BLaER1 (cell line): ENCODE measurements around the gene WDR33.

Experiments
- H3K27ac ChIP-seq: shearing (Covaris generic); formaldehyde crosslinking; 2 replicates; pipeline ENCODE4 v1.8.1; 2022
- H3K27me3 ChIP-seq: shearing (Covaris generic); formaldehyde crosslinking; 2 replicates; pipeline ENCODE4 v1.8.1; 2022
- H3K36me3 ChIP-seq: shearing (Covaris generic); formaldehyde crosslinking; 2 replicates; pipeline ENCODE4 v1.8.1; 2022
- H3K4me1 ChIP-seq: shearing (Covaris generic); formaldehyde crosslinking; 2 replicates; pipeline ENCODE4 v1.8.1; 2022
- H3K4me2 ChIP-seq: shearing (Covaris generic); formaldehyde crosslinking; 2 replicates; pipeline ENCODE4 v1.8.1; 2022
- H3K4me3 ChIP-seq: shearing (Covaris generic); formaldehyde crosslinking; 2 replicates; pipeline ENCODE4 v1.8.1; 2022
- H3K9ac ChIP-seq: shearing (Covaris generic); formaldehyde crosslinking; 2 replicates; pipeline ENCODE4 v1.8.1; 2022
- H3K9me3 ChIP-seq: shearing (Covaris generic); formaldehyde crosslinking; 2 replicates; pipeline ENCODE4 v1.8.1; 2022
- H4K20me1 ChIP-seq: shearing (Covaris generic); formaldehyde crosslinking; 2 replicates; pipeline ENCODE4 v1.8.1; 2022
- Cebpa-rat ChIP-seq: shearing (Covaris generic); IDR thresholded peaks from 2 replicates; pipeline ENCODE4 v1.8.1; 2022

The WDR33 gene

DNA sequence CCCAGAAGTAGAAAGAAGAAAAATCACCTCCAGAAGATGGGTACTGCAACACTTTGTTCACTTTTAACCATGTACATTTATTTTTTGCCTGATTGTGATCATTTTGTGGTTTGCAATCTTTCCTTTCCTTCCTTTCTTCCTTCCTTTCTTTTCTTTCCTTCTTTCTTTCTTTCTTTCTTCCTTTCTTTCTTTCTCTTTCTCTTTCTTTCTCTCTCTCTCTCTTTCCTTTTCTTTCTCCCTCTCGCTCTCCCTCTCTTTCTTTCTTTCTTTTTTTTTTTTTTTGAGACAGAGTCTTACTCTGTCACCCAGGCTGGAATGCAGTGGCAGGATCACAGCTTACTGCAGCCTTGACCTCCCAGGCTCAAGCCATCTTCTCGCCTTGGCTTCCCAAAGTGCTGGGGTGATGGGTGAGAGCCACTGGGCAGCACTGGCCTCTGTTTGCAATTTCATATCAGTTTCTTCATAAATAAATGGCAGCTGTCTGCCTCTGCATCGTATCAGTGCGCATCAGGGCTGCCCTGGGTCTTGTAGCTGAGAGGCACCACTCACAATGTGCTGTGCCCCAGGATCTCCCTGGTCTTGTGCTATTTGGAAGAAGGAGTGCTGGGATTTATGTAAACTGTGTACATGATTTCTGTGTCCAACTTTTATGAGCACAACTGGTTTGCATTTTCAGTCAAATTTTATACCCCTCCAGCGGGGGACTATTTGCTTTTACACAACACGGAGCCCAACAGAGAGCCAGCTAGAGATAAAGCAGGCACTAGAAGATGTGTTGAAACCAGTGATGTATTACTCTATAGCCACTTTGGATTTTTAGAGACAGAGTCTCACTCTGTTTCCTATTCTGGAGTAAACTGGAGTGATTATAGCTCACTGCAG is 128.8 kb downstream of the WDR33 start:
- Histone ChIP-seq H3K9ac (peak overlapping the region; percentile 74), H3K27me3 (peaks cover 19% of the 10 kb centered on the region), H3K27ac (peak overlapping the region; percentile 87), H3K4me2 (peak overlapping the region; percentile 97), H4K20me1 (peaks cover 2% of the 10 kb centered on the region; the same call in 1 of the 2 replicates), H3K4me1 (peaks cover 61% of the 10 kb centered on the region), H3K36me3 (no peaks in the 10 kb centered on the region), H3K4me3 (0 out of 2 replicates have a peak overlapping the region, but pooled peaks have one; percentile 59), H3K9me3 (0 out of 2 replicates have a peak, but pooled peaks cover under 1% of the 10 kb centered on the region)
- TF ChIP-seq Cebpa-rat: no peak

DNA sequence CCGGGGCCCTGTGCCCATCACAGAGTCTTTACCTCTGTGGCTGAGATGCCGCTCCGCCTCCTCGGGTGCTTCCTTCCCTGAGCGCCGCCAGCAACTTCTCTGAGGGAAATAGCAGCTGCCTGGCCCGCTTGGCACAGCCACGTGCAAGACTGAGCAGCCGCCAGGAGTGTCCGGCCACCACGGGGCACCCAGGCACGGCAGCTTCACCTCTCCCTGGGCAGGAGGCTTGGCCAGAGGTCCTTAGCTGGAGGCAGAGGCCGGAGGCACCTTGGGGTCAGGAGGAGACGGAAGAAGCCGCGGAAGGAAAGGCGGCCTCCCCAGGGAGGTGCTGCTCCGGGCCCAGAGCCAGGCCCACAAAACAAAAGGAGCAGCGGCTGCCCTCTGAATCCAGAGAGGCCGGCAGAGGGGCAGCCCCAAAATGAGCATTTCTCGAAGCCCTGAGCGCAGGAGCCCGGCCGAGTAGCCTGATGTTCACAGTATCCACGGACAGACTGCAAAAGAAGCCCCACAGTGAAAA is 129.6 kb downstream of the WDR33 start:
- Histone ChIP-seq H3K27me3 (peaks cover 28% of the 10 kb centered on the region), H4K20me1 (peaks cover 11% of the 10 kb centered on the region), H3K9ac (peak overlapping the region; percentile 74), H3K9me3 (no peaks in the 10 kb centered on the region), H3K36me3 (no peaks in the 10 kb centered on the region), H3K4me3 (peak overlapping the region; percentile 59), H3K4me1 (peaks cover 61% of the 10 kb centered on the region), H3K4me2 (peak overlapping the region; percentile 97), H3K27ac (peak overlapping the region; percentile 87)
- TF ChIP-seq Cebpa-rat: no peak

- Histone ChIP-seq H3K27ac (peak overlapping the region; percentile 87), H3K9ac (peak overlapping the region; percentile 74), H4K20me1 (peaks cover 17% of the 10 kb centered on the region), H3K27me3 (peaks cover 34% of the 10 kb centered on the region), H3K4me2 (peak overlapping the region; percentile 97), H3K36me3 (no peaks in the 10 kb centered on the region), H3K9me3 (no peaks in the 10 kb centered on the region), H3K4me3 (peak overlapping the region; percentile 59), H3K4me1 (peaks cover 64% of the 10 kb centered on the region)
- no peak for TF ChIP-seq Cebpa-rat
Measured at GRCh38 chr2:127680706-127681287, 130.2 kb downstream of the WDR33 start.

DNA sequence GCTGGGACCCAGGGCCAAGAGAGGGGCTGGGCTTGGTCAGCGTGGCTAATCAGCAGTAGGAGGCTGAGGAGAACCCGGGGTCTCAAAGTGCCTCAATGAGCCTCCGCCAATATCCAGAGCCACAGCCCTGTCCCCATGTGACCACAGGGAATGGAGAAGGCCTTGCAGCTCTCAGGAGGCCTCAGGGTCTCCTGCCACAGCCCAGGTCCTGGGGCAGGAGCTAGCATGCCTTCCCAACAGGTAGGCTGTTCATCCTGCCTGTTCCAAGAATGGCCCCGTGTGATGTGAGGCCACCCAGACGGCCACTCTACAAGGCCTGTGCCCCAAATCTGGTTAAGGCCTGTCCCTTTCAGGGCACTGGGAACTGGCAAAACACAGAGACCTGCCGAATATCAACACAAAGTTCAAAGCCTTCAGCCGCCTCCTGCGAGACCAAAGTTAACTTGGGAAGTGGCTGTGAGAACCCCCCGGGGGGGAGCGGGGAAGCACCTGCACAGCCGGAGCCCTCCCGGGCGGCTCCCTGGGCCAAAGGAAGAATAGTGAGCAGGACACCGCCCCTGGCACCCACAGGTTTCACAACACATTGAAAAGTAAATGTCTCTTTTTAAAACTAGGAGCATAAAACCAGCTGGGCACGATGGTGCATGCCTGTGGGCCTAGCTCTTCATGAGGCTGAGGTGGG is 131.2 kb downstream of the WDR33 start:
- H3K9me3 ChIP-seq: no peaks in the 10 kb centered on the region
- peak overlapping the region; percentile 59; the same call in 1 of the 2 replicates for H3K4me3 ChIP-seq
- H4K20me1 ChIP-seq: peaks cover 21% of the 10 kb centered on the region
- H3K27me3 ChIP-seq: peaks cover 42% of the 10 kb centered on the region
- TF ChIP-seq Cebpa-rat: peak; percentile 71; the same call in 1 of the 2 replicates
- peak overlapping the region; percentile 74 for H3K9ac ChIP-seq
- H3K4me1 ChIP-seq: peaks cover 69% of the 10 kb centered on the region
- peak overlapping the region; percentile 87 for H3K27ac ChIP-seq
- H3K4me2 ChIP-seq: peak overlapping the region; percentile 97
- H3K36me3 ChIP-seq: no peaks in the 10 kb centered on the region

DNA sequence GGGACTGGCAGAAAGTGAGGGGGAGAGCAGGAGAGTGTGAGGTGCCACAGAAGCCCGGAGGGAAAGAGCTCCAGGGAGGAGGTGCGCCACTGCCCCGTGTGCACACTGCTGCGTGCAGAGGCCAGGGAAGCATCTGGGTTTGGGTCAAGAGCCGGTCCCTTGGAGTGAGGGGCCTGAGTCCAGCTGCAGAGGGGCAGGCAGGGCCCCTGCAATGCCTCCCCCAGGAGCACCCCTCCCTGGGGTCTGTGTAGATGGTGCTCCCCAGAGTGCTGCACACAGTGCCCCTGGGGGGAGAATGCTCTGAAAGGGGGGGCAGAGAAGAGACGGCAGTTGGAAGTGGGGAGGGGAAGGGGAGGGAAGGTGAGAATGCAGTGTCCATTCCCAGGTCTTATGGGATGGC is 132.0 kb downstream of the WDR33 start:
- no peak overlapping the region for H3K9ac ChIP-seq
- no peaks in the 10 kb centered on the region for H3K36me3 ChIP-seq
- H3K4me2 ChIP-seq: peak overlapping the region; percentile 97
- peaks cover 76% of the 10 kb centered on the region for H3K4me1 ChIP-seq
- peak overlapping the region; percentile 87; the same call in 1 of the 2 replicates for H3K27ac ChIP-seq
- no peak overlapping the region for H3K4me3 ChIP-seq
- H4K20me1 ChIP-seq: peaks cover 29% of the 10 kb centered on the region
- peaks cover 50% of the 10 kb centered on the region for H3K27me3 ChIP-seq
- no peak for TF ChIP-seq Cebpa-rat
- no peaks in the 10 kb centered on the region for H3K9me3 ChIP-seq

DNA sequence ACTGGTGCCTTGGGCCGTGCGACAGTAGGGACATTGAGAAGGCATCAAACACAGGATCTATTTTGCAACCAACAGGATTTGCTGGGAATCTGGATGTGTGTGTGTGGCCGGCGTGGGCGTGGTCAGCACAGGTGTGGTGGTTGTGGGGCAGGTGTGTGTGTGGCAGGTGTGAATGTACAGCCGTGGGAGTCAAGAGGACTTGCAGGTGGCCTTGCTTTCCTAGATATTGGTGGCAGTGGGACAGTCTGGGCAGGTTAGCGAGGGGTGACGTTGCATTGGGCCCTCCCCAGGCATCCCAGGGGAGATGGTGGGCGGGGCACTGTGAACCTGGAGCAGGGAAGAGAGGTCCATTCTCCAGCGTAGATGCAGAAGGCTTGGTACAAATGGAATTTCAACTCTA is 132.4 kb downstream of the WDR33 start:
- peaks cover 55% of the 10 kb centered on the region for H3K27me3 ChIP-seq
- H3K9me3 ChIP-seq: no peaks in the 10 kb centered on the region
- H3K4me2 ChIP-seq: peak overlapping the region; percentile 97
- H3K36me3 ChIP-seq: no peaks in the 10 kb centered on the region
- no peak for TF ChIP-seq Cebpa-rat
- H3K4me3 ChIP-seq: no peak overlapping the region
- peaks cover 76% of the 10 kb centered on the region for H3K4me1 ChIP-seq
- H3K9ac ChIP-seq: no peak overlapping the region
- no peak overlapping the region for H3K27ac ChIP-seq
- peaks cover 34% of the 10 kb centered on the region for H4K20me1 ChIP-seq

DNA sequence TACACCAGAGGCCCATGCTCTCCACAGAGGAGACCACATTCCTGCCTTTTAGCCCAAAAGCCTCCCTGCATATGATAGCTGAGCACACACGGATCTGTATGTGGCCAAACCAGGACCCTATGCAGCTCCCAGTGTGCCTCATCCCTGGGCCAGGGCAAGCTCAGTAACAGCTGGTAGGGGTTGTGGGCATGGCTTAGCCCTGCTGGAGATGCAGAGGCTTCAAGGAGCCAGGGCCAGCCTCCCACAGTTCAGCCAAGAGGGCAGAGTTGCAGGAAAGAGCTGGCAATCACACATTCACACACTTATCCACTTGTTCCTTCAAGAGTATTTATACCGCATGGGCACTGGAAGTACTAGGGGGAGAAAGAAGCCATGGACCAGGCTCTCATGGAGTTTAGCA is 134.1 kb downstream of the WDR33 start:
- Histone ChIP-seq H3K4me1 (peaks cover 64% of the 10 kb centered on the region), H3K27me3 (peaks cover 65% of the 10 kb centered on the region)

GRCh38 chr2:127675331-127676261 is 135.4 kb downstream of the WDR33 start, which contains the start of gene LIMS2:
TSS of gene LIMS2 (minus strand) at chr2:127675530. CDS start at chr2:127675024, 506 bp downstream.
- peaks cover 52% of the 10 kb centered on the region for H4K20me1 ChIP-seq
- peaks cover 51% of the 10 kb centered on the region for H3K4me1 ChIP-seq
- peak within 1 kb of the TSS; percentile 55; the same call in 1 of the 2 replicates for H3K9ac ChIP-seq
- no peak within 1 kb of the TSS for H3K27ac ChIP-seq
- H3K36me3 ChIP-seq: no peaks in the 10 kb centered on the region
- peak within 1 kb of the TSS; percentile 96 for H3K4me2 ChIP-seq
- peak within 1 kb of the TSS; percentile 66 for H3K4me3 ChIP-seq
- TF ChIP-seq Cebpa-rat: no peak
- H3K27me3 ChIP-seq: peaks cover 65% of the 10 kb centered on the region
- no peaks in the 10 kb centered on the region for H3K9me3 ChIP-seq

More for the DNA sequence above, 134.1 kb downstream of the WDR33 start:
- Histone ChIP-seq H3K4me3 (no peak overlapping the region), H4K20me1 (peaks cover 48% of the 10 kb centered on the region), H3K4me2 (no peak overlapping the region), H3K9me3 (no peaks in the 10 kb centered on the region), H3K27ac (no peak overlapping the region), H3K36me3 (no peaks in the 10 kb centered on the region), H3K9ac (no peak overlapping the region)
- TF ChIP-seq Cebpa-rat: no peak
